HK-2 (cell line): ENCODE measurements around the gene PTCRA.

ENCODE experiments used
- DNase-seq: peaks from one replicate; pipeline ENCODE4 v3.0.0-alpha.2; 2018; ENCODE audit not compliant: unreplicated experiment

Gene PTCRA

GRCh38 chr6:42970871-42971612 is 55.2 kb downstream of the PTCRA start:
- peak; percentile 19 for DNase-seq

DNA sequence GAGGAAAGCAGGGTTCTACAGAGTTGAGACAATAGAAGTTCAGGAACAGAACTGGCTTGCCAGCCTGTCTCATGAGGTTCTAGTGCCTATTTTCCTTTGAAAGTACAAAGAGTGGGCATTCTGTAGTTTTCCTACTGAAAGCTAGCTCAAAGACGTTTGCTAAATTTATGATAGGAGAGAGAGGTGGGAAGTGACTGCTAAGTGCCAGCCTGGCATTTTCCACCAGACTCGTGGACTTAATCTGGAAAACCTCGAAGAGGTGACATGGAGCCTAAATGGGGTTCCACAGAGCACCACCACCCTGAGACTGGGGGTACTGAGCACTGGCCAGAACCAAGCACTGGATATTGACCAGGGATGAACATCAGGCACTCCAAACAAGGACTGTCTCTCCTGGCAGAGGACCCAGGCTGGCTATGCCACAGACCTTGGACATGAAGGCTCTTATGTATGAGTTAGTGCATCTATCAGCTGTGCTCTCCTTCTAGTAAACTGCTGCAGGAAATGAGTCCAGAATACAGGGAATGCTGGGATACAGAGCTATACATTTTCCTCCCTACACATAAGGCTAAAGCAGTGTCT is 56.0 kb downstream of the PTCRA start:
- DNase-seq: no peak

- DNase-seq: no peak
Observed at GRCh38 chr6:42973926-42974325, 58.1 kb downstream of the PTCRA start.

DNA sequence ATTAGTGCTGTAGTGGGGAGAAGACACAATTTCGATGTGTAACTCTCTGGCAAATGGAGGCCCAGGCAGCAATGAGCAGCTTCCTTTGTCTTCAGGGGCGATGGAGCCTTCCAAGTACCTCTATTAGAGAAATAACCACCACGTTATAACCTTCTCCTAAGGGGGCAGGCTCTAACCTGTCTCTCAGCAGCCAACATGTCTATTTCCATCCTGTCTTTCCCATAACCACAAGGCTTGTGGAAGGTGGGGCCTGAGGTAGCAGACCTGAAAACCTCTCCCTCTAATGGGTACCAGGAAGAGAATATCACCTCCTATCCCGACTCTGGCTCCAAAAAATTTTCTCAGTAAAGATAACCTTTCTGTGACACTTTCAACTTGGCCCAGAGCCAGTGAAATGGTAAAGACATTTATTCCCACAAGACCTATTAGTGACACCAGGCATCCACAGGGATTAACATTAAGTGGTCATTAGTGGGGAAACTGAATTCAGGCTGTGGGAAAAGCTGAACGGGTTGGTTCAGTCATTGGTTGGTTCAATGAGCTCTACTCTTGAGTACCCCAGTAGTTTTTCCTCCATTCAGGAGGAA is 59.2 kb downstream of the PTCRA start:
- no peak for DNase-seq
